IPS-18a (cell line): ENCODE data around the gene MX2.

Experiments used
- H3K27ac ChIP-seq: one replicate; pipeline ENCODE4 v1.5.1; 2013; ENCODE audit warnings: low read length
- H3K27me3 ChIP-seq: one replicate; pipeline ENCODE4 v1.6.1; 2013; ENCODE audit warnings: mild to moderate bottlenecking, low read length; ENCODE audit not compliant: control insufficient read depth, insufficient read depth
- H3K36me3 ChIP-seq: one replicate; pipeline ENCODE4 v1.6.1; 2013; ENCODE audit warnings: low read depth, low read length; ENCODE audit not compliant: control insufficient read depth
- H3K4me1 ChIP-seq: one replicate; pipeline ENCODE4 v1.6.1; 2013; ENCODE audit warnings: low read depth, low read length; ENCODE audit not compliant: control insufficient read depth
- H3K4me3 ChIP-seq: one replicate; pipeline ENCODE4 v1.5.1; 2013; ENCODE audit warnings: low read length
- H3K9ac ChIP-seq: one replicate; pipeline ENCODE4 v1.6.1; 2013; ENCODE audit warnings: mild to moderate bottlenecking, low read length, moderate library complexity
- H3K9me3 ChIP-seq: one replicate; pipeline ENCODE4 v1.6.1; 2013; ENCODE audit warnings: low read depth, low read length; ENCODE audit not compliant: control insufficient read depth

The MX2 gene

GRCh38 chr21:41438425-41439113 lies 76.7 kb downstream of the MX2 start:
- Histone ChIP-seq H3K9ac (no peak overlapping the region), H3K4me1 (no peaks in the 10 kb centered on the region), H3K4me3 (no peak overlapping the region), H3K9me3 (no peaks in the 10 kb centered on the region), H3K27me3 (no peaks in the 10 kb centered on the region), H3K27ac (no peak overlapping the region), H3K36me3 (no peaks in the 10 kb centered on the region)

- no peaks in the 10 kb centered on the region for H3K27me3 ChIP-seq
- no peaks in the 10 kb centered on the region for H3K9me3 ChIP-seq
- H3K27ac ChIP-seq, result no peak overlapping the region
- no peaks in the 10 kb centered on the region for H3K4me1 ChIP-seq
- H3K4me3 ChIP-seq, result no peak overlapping the region
- no peaks in the 10 kb centered on the region for H3K36me3 ChIP-seq
- H3K9ac ChIP-seq, result no peak overlapping the region
Observed at GRCh38 chr21:41439248-41439647, 77.4 kb downstream of the MX2 start.

- H3K9me3 ChIP-seq, result no peaks in the 10 kb centered on the region
- H3K27ac ChIP-seq, result no peak overlapping the region
- no peaks in the 10 kb centered on the region for H3K27me3 ChIP-seq
- H3K4me1 ChIP-seq, result no peaks in the 10 kb centered on the region
- no peak overlapping the region for H3K9ac ChIP-seq
- H3K4me3 ChIP-seq, result no peak overlapping the region
- H3K36me3 ChIP-seq, result no peaks in the 10 kb centered on the region
Observed at GRCh38 chr21:41441546-41441945, 79.7 kb downstream of the MX2 start.

GRCh38 chr21:41442481-41443186 lies 80.8 kb downstream of the MX2 start:
- H3K27ac ChIP-seq, result no peak overlapping the region
- H3K9ac ChIP-seq, result no peak overlapping the region
- H3K9me3 ChIP-seq, result no peaks in the 10 kb centered on the region
- no peaks in the 10 kb centered on the region for H3K27me3 ChIP-seq
- H3K4me1 ChIP-seq, result no peaks in the 10 kb centered on the region
- H3K36me3 ChIP-seq, result no peaks in the 10 kb centered on the region
- no peak overlapping the region for H3K4me3 ChIP-seq

GRCh38 chr21:41443562-41443961 lies 81.7 kb downstream of the MX2 start:
- Histone ChIP-seq H3K9ac (no peak overlapping the region), H3K4me1 (no peaks in the 10 kb centered on the region), H3K9me3 (no peaks in the 10 kb centered on the region), H3K36me3 (no peaks in the 10 kb centered on the region), H3K27ac (no peak overlapping the region), H3K27me3 (no peaks in the 10 kb centered on the region), H3K4me3 (no peak overlapping the region)

GRCh38 chr21:41444703-41445464 lies 83.1 kb downstream of the MX2 start:
- no peak overlapping the region for H3K27ac ChIP-seq
- no peak overlapping the region for H3K4me3 ChIP-seq
- no peaks in the 10 kb centered on the region for H3K9me3 ChIP-seq
- no peaks in the 10 kb centered on the region for H3K27me3 ChIP-seq
- no peaks in the 10 kb centered on the region for H3K4me1 ChIP-seq
- H3K9ac ChIP-seq, result no peak overlapping the region
- H3K36me3 ChIP-seq, result no peaks in the 10 kb centered on the region

GRCh38 chr21:41445465-41445862 lies 83.6 kb downstream of the MX2 start:
- no peaks in the 10 kb centered on the region for H3K9me3 ChIP-seq
- no peak overlapping the region for H3K27ac ChIP-seq
- no peak overlapping the region for H3K4me3 ChIP-seq
- no peaks in the 10 kb centered on the region for H3K27me3 ChIP-seq
- H3K36me3 ChIP-seq, result no peaks in the 10 kb centered on the region
- H3K9ac ChIP-seq, result no peak overlapping the region
- no peaks in the 10 kb centered on the region for H3K4me1 ChIP-seq

- Histone ChIP-seq H3K4me1 (no peaks in the 10 kb centered on the region), H3K27me3 (no peaks in the 10 kb centered on the region), H3K27ac (no peak overlapping the region), H3K9ac (no peak overlapping the region), H3K36me3 (no peaks in the 10 kb centered on the region), H3K4me3 (no peak overlapping the region), H3K9me3 (no peaks in the 10 kb centered on the region)
Observed at GRCh38 chr21:41446586-41446985, 84.8 kb downstream of the MX2 start.

GRCh38 chr21:41447356-41447755 lies 85.5 kb downstream of the MX2 start:
- no peaks in the 10 kb centered on the region for H3K36me3 ChIP-seq
- no peak overlapping the region for H3K9ac ChIP-seq
- H3K4me1 ChIP-seq, result no peaks in the 10 kb centered on the region
- H3K4me3 ChIP-seq, result no peak overlapping the region
- H3K9me3 ChIP-seq, result no peaks in the 10 kb centered on the region
- no peaks in the 10 kb centered on the region for H3K27me3 ChIP-seq
- H3K27ac ChIP-seq, result no peak overlapping the region

GRCh38 chr21:41449613-41450012 lies 87.8 kb downstream of the MX2 start:
- no peak overlapping the region for H3K9ac ChIP-seq
- H3K27ac ChIP-seq, result no peak overlapping the region
- no peak overlapping the region for H3K4me3 ChIP-seq
- H3K4me1 ChIP-seq, result peaks cover 12% of the 10 kb centered on the region
- no peaks in the 10 kb centered on the region for H3K27me3 ChIP-seq
- no peaks in the 10 kb centered on the region for H3K36me3 ChIP-seq
- H3K9me3 ChIP-seq, result no peaks in the 10 kb centered on the region

- no peaks in the 10 kb centered on the region for H3K36me3 ChIP-seq
- no peaks in the 10 kb centered on the region for H3K27me3 ChIP-seq
- H3K27ac ChIP-seq, result no peak overlapping the region
Observed at GRCh38 chr21:41451753-41452676, 90.2 kb downstream of the MX2 start.

More at GRCh38 chr21:41451753-41452676, 90.2 kb downstream of the MX2 start:
- H3K4me1 ChIP-seq, result peaks cover 12% of the 10 kb centered on the region
- H3K4me3 ChIP-seq, result no peak overlapping the region
- no peaks in the 10 kb centered on the region for H3K9me3 ChIP-seq
- no peak overlapping the region for H3K9ac ChIP-seq
